NCI-H1092 treated with DMSO at 0.1 percent for 48 hours (cell line): ENCODE measurements around the gene PAQR7.

Source experiments
- DNase-seq: peaks from one replicate; lab custom pipeline; 2025; lab: John Stamatoyannopoulos, UW

PAQR7 gene

GRCh38 chr1:25902462-25902861, 27.0 kb upstream of the PAQR7 start:
- no peak for DNase-seq

DNA sequence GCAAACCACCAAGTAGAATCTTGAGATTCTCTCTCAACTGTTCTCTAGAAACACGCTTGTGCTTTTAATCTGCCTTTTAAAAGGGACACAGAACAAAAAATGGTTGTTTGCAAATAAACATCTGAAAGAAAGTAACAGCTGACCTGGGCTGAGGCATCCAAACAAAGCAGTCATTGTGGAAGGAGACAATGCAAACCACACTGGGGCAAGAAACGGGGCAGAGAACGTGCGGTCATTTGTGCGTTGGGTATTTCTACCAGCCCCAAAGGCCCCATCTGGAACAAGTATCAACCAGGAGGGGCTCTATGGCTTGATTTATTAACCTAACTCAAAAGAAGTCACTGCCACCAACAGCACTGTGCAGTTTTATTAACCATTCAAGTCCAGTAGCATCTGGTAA, 24.7 kb upstream of the PAQR7 start:
- no peak for DNase-seq

DNA sequence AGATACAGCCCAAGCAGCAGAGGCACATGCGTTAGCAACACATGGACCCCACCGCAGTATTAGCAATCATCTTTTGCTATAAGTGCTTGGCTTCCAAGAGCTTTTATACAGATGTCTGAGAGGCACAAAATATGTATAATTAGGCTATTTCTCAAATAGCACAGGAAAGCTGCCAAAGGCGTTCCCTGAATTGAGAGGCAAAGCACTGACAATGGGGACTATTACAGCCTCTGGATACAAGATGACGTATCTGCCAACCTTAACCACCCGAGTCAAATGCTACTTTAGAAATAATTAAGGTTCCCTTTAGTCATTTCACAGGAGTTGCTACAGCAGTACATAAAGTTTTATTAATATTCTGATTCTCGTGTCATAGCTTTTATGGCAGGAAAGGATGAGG, 24.3 kb upstream of the PAQR7 start:
- DNase-seq: peak; percentile 17

- no peak for DNase-seq
Observed at GRCh38 chr1:25898223-25899015, 22.9 kb upstream of the PAQR7 start.

GRCh38 chr1:25897754-25898153, 22.2 kb upstream of the PAQR7 start:
- no peak for DNase-seq

- peak; percentile 49 for DNase-seq
Observed at GRCh38 chr1:25896266-25896665, 20.8 kb upstream of the PAQR7 start.

DNA sequence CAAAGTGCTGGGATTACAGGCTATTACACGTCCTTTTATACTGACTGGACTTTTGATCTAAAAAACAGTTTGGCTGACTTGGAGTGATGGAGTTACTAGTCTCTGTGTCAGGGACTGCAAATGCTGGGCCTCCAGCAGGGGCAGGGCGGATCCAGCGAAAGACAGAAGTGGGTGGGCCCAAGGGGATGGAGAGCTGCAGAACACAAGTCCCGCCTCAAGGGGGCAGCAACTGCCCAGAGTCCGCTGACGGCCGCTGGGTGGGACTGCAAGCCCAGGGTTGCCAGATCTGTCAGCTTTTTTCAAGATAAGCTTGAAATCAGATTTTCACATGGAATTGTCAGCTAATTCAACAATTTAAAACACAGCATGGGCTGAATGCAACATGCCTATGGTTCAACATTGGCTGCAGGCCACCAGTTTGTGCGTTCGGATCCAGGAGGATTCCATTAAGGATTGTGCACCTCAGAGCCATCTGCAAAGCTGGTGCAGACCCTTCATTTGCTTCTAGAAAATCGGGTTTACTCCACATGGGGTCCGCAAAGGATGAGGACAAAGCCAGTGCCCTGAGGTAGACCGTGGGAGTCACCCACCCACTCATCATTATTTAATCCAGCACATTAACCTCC, 20.0 kb upstream of the PAQR7 start:
- DNase-seq: peak; percentile 93

GRCh38 chr1:25893116-25893515, 17.6 kb upstream of the PAQR7 start:
- DNase-seq: no peak

- no peak for DNase-seq
Observed at GRCh38 chr1:25891606-25892005, 16.1 kb upstream of the PAQR7 start.

- DNase-seq: no peak
Observed at GRCh38 chr1:25890239-25891034, 14.9 kb upstream of the PAQR7 start.

DNA sequence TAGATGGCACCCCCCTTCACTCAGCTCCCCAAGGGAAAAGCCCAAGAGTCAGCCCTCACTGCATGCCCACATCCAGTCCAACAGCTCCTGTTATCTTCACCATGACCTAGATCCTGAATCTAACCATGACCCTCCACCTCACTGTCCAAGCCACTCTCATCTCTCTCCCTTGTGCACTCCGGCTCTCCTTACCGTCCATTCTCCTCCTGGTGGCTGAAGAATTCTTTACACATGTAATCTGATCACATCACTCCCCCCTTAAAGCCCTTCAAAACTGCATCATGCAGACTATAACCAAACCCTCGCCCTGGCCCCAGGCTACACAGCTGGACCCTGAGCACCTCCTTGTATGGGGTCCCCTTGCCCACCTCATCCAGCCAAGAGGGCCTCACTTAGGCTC, 14.0 kb upstream of the PAQR7 start:
- peak; percentile 95 for DNase-seq

DNA sequence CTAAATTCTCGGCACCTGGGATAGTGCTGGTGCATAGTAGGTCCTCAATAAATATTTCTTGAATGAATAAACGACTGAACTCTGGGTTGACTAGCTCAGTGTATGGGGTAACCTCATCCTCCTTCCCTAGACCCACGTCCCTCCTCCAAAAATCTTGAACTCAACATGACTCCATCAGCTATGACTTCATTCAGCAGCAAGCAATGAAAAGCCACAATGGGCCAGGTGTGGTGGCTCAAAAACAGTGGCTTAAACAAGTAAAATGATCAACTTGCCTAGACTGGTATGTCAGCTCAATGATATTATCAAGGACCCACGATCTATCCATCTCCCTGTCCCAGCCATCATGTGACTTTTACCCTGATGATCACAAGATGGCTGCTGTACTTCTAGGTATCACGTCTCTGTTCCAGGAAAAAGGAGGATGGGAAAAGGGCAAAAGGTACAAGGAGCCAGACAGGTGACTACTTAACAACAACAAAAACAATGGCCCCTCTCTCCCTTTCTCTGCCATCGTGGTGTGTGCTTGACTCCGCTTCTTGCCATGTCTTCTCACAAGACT, 13.0 kb upstream of the PAQR7 start:
- no peak for DNase-seq

DNA sequence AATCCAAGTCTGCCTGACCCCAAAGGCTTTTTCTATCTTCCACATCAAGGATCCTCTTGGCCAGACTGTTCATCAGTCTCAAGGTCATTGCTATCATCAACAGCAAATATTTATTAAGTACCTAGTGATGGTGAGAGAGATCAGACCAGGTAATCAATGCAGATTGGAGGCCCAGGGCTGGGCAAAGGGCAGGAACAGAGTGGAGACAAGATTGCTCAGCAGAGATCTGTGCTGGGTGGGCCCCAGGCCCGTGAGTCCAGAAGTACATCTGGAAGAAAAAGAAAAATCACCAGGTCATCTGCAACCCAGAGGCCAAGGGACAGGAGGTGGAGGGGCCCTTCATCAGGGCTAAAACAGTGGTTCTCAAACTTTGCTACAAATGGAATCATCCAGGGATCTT, 10.1 kb upstream of the PAQR7 start:
- DNase-seq: no peak

GRCh38 chr1:25881266-25881665, 5.8 kb upstream of the PAQR7 start:
- DNase-seq: no peak

DNA sequence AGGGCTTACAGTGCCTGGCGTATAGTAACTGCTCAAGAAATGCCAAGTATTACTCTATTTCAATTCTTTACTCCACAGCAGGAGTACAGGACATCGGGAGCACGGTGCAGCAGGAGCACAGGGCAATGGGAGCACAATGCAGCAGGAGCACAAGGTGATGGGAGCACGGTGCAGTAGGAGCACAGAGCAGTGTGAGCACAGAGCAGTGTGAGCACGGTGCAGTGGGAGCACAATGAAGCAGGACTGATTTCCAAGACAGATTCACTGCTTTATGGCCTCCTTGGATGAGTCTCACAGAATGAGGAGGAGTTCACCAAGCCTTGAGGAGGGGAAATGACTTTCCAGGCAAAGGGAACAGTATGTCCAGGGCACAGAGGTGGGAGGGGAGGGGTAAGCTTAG, 5.0 kb upstream of the PAQR7 start:
- no peak for DNase-seq

GRCh38 chr1:25879675-25880074, 4.2 kb upstream of the PAQR7 start:
- DNase-seq: no peak

DNA sequence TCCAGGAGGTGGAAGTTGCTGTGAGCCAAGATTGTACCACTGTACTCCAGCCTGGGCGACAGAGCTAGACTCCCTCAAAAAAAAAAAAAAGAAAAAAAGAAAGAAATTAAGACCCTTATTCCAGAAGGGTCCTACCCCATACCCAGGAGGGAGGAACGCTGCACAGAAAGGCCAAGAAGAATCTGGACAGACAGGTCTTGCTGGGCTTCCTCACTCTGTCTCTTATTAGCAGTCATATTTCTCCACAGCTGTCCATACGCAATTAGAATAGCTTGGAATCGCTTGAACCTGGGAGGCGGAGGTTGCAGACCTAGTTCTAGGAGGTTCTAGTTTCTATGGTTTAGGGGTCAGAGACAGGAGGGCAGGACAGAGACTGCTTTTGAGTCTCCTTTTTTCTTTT, 3.2 kb upstream of the PAQR7 start:
- DNase-seq: no peak

DNA sequence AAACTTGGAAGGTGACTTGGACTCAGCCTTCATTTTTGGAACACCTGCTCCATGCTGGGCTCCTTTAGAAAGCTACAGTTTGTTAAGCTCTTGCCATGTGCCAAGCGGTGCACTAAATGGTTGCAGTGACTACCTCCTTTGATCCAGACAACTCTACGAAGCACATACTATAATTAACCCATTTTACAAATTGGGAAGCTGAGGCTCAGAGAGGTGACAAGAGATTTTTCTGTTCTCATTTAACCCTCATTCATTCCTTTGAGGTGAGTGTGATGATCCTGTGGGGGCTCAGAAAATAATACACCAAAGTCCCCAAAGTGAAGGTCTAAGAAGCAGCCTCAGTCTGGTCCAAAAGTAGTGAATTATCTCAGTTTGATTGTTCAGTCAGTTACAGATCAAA, 1.6 kb upstream of the PAQR7 start:
- DNase-seq: no peak

DNA sequence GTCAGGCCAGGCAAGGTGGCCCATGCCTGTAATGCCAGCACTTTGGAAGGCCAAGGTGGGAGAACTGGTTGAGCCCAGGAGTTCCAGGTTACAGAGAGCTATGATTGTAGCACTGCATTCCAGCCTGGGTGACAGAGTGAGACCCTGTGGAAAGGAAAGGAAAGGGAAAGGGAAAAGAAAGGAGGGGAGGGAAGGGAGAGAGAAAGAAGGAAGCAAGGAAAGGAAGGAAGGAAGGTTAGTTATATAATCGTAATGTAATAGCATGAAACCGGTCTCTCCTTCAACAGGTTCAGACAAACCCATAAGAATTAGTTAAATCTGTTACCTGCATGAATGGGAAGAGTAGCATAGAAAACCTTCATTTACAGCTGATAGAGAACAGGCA, 1.2 kb upstream of the PAQR7 start:
- no peak for DNase-seq

DNA sequence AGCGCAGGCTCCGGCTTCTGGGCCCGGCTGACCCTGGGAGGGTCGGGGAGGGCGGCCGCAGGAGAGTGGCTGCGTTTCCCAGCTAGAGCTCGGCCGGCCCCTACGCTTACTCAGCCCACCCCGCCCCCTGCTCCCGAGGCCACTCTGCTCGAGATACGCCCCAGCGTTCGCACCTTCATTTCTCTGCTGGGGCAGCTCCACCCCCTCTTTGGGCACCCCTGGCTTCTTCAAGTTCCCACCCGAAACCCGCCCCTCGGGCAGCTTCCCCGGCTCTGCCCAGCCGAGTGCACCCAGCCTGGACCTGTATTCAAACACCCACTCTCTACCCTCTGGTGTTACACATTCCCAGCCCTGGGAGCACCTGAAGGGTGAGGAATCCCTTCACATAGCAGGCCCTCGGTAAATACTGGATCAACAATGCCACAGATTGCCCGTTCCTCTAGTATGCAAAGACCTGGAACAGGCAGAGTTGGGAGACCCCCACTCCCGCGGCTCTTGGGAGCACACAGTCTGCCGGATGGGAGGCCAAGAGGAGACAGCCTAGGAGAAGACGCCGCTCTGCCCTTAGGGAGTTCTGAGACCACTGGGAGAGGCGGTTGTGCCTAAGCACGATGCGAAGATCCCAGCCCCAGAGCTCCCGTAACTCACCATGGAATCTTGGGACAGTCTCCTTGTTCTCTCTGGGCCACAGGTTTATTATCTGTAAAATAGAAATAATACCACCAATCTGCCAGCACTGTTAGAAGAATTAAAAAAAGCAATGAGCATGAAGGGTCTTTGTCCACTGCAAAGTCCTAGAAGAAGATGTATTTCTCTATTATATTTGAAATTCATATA, 566 bp upstream of the PAQR7 start:
- no peak for DNase-seq

DNA sequence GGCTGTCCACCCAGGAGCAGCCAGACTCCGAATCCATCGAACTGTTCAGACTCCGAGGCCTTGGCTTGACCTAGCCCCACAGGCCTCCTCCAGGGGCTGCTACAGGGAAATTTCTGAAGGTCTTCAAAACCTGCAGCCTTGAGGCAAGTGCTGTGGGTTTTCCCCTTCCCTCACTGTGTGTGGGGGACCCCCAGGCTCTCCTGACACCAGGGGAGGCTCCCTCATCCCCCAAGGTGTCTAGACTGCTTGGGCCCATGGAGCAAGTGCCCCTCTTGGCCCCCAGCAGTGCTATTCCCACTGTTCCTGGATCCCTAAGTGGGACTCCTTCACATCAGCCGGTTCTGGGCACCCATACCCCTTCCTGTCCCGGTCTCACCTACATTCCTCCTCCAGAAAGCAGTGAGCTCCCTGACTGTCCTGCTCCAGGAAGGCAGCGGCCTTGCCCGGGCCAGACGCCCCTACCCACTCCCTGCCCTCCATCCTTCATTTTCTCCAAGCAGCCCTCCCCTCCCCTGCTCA, 814 bp downstream of the PAQR7 start:
- no peak for DNase-seq

- no peak for DNase-seq
Observed at GRCh38 chr1:25874209-25874608, 1.3 kb downstream of the PAQR7 start.
